Endothelial cell of coronary artery (primary cell): ENCODE data around the gene MAK. TPM values are rescaled to one million over a fixed set of nuclear protein-coding genes. Genes with fewer than 3 reads are reported as not detected.

ENCODE experiments used
- total RNA-seq: library from RNA; depleted of rRNA; stranded (reverse); fragments of >200 nt; gene quantifications from 2 replicates; pipeline ENCODE4 v1.2.3, GENCODE V29; 2014

The MAK gene
- total RNA-seq: not detected in 2 replicates

GRCh38 chr6:10837995-10838793 lies at the start of gene MAK:
MAK (minus strand) TSS chr6:10838539; CDS start chr6:10830648, 7,891 bp downstream.

DNA sequence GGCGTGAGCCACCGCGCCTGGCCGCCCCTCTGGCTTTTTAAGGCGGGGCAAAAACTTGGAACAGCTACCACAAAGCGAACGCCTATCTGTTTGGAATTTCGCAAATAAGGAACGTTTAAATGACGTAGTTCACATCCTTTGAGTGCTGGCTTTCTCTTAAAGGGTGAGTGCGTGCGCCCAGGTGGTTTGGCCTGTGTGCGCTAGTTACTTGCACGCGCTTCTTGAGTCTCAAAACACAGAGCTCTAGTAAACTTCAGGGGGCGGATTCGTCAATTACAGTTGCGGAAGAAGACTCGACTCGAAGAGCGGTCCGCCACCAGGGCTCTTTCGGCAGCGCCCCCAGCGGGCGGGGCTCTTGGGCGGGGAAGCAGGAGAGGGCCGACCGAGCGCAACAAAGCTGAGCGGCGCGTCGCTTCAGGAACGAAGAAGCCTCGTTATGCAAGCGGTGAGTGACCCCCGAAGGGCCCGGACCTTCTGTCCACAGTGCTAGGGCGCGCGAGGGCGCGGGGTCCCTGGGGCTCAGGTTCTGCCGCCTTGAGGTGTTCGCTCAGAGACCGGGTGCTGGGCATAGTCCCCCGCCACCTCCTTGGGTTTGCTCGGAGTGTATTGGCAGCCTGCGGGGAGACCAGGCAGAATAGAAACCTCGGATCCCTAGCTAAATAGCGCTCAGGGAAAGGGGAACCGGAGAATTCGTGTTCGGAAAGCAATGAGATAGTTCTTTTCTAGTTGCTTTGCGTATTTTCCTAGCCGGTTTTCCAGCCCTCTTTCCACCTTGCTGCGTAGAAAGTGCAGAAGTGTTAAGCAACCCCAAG lies 48.6 kb upstream of the MAK start, which contains the start of gene SYCP2L:
Gene SYCP2L, plus strand, starts transcription at position 362 of the 812 bp plus-strand sequence. Its CDS starts 75 bp downstream, at position 437.

GRCh38 chr6:10747251-10747972 lies 90.9 kb downstream of the MAK start, which contains the start of gene TMEM14B:
TMEM14B (plus strand) TSS chr6:10747805; CDS start chr6:10749246, 1,441 bp downstream.

DNA sequence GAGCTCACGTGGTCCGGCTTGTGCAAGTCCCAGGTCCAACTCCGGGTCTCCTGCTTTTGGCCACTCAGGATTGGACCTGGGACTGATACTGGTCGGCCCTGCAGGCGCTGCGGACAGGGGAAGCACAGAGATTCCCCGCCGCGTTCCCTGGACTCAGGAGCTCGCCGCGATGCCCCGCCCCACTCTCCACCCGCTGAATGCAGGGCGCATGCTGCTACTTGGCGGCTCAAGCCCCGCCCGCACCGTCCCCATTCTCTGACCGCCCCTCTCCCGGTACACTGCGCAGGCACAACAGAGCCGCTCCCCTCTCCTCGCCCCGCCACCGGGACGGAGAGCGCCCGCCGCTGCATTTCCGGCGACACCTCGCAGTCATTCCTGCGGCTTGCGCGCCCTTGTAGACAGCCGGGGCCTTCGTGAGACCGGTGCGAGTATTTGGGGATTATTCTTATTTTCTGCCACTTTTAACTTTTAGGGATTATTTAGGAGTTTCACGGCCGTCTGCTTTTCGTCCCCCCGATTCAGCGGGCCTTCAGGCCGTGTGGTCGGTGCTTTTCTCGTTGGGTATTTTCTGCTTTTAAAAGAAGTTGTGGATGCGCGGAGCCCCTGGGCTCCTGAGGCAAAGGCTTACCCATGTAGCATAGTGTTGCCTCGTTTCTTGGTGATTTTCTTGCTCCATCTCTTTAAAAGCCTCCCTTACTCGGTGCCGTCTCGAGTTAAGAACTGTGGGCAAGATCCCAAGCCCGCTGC lies 115.3 kb downstream of the MAK start, which contains the start of gene TMEM14C:
Gene TMEM14C, plus strand, starts transcription at position 251 of the 747 bp plus-strand sequence. CDS start 1,544 bp downstream, outside the sequence.

Other genes starting within 250 kb of the MAK start
- not detected in 2 replicates for gene C6orf52, start 143.9 kb downstream of the MAK start, total RNA-seq
- gene PAK1IP1, start 143.6 kb downstream of the MAK start, total RNA-seq: 17.1 and 19.9 TPM in 2 replicates
- gene TMEM14C, start 115.5 kb downstream of the MAK start, total RNA-seq: 70.2 and 81.5 TPM in 2 replicates
- gene TMEM14B, start 90.7 kb downstream of the MAK start, total RNA-seq: 51.5 and 54.9 TPM in 2 replicates
- gene GCM2, start 43.5 kb upstream of the MAK start, total RNA-seq: not detected in 2 replicates
- not detected in 2 replicates for gene SYCP2L, start 48.5 kb upstream of the MAK start, total RNA-seq
- not detected in 2 replicates for gene ELOVL2, start 205.8 kb upstream of the MAK start, total RNA-seq